Nephron (organoid): ENCODE data around the gene HOXD9.

ENCODE experiments used
- H3K27ac Mint-ChIP-seq, 3 experiments: 2 replicates each; pipeline ENCODE4 v1.8.0; 2020; ENCODE audit warnings: mixed read lengths in 3 of 3, mild to moderate bottlenecking in 2 of 3, moderate library complexity in 1 of 3
- H3K27me3 Mint-ChIP-seq: 2 replicates; pipeline ENCODE4 v1.8.0; 2021; ENCODE audit warnings: low read depth, mild to moderate bottlenecking, moderate library complexity, mixed read lengths
- H3K36me3 Mint-ChIP-seq: 2 replicates; pipeline ENCODE4 v1.8.0; 2020; ENCODE audit warnings: low read depth, mixed read lengths
- H3K4me1 Mint-ChIP-seq: 2 replicates; pipeline ENCODE4 v1.8.0; 2020; ENCODE audit warnings: mixed read lengths
- H3K4me3 Mint-ChIP-seq, 3 experiments: 2 replicates each; pipeline ENCODE4 v1.8.0; 2020; ENCODE audit warnings: mild to moderate bottlenecking in 3 of 3, mixed read lengths in 3 of 3, moderate library complexity in 2 of 3
- H3K9me3 Mint-ChIP-seq: 2 replicates; pipeline ENCODE4 v1.8.0; 2020; ENCODE audit warnings: mixed read lengths
- TF ChIP-seq, protein P1 (sequence below), 3 experiments: fragments of 200-600 bp; sonication (generic); IDR thresholded peaks; one replicate each; pipeline ENCODE4 v1.5.0; 2021; ENCODE audit warnings: antibody characterized with exemption in 3 of 3; ENCODE audit not compliant: unreplicated experiment in 3 of 3

HOXD9 gene

GRCh38 chr2:176132205-176133171, 10.0 kb downstream of the HOXD9 start:
- Mint-ChIP-seq H3K4me1 (peaks cover 53% of the 10 kb centered on the region), H3K9me3 (no peaks in the 10 kb centered on the region), H3K27me3 (peaks cover 17% of the 10 kb centered on the region), H3K4me3 (peak overlapping the region; percentile 89 to 97 (median 97)), H3K27ac (peak overlapping the region; percentile 99 to 100 (median 99)), H3K36me3 (peaks cover 17% of the 10 kb centered on the region)
- TF ChIP-seq, protein P1, sequence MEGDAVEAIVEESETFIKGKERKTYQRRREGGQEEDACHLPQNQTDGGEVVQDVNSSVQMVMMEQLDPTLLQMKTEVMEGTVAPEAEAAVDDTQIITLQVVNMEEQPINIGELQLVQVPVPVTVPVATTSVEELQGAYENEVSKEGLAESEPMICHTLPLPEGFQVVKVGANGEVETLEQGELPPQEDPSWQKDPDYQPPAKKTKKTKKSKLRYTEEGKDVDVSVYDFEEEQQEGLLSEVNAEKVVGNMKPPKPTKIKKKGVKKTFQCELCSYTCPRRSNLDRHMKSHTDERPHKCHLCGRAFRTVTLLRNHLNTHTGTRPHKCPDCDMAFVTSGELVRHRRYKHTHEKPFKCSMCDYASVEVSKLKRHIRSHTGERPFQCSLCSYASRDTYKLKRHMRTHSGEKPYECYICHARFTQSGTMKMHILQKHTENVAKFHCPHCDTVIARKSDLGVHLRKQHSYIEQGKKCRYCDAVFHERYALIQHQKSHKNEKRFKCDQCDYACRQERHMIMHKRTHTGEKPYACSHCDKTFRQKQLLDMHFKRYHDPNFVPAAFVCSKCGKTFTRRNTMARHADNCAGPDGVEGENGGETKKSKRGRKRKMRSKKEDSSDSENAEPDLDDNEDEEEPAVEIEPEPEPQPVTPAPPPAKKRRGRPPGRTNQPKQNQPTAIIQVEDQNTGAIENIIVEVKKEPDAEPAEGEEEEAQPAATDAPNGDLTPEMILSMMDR (IDR thresholded peaks at IDR 0.05; ENCODE audit: unreplicated experiment in 3 of 3): no peak

- peak overlapping the region; percentile 89 to 97 (median 97) for H3K4me3 Mint-ChIP-seq
- peaks cover 46% of the 10 kb centered on the region for H3K4me1 Mint-ChIP-seq
- TF ChIP-seq, protein P1 (IDR thresholded peaks at IDR 0.05; ENCODE audit: unreplicated experiment in 3 of 3): no peak
- H3K9me3 Mint-ChIP-seq: no peaks in the 10 kb centered on the region
- peak overlapping the region; percentile 99 to 100 (median 99) for H3K27ac Mint-ChIP-seq
- H3K36me3 Mint-ChIP-seq: peaks cover 26% of the 10 kb centered on the region
- H3K27me3 Mint-ChIP-seq: peaks cover 11% of the 10 kb centered on the region
These were observed 10.9 kb downstream of the HOXD9 start for GRCh38 chr2:176133389-176133788.

DNA sequence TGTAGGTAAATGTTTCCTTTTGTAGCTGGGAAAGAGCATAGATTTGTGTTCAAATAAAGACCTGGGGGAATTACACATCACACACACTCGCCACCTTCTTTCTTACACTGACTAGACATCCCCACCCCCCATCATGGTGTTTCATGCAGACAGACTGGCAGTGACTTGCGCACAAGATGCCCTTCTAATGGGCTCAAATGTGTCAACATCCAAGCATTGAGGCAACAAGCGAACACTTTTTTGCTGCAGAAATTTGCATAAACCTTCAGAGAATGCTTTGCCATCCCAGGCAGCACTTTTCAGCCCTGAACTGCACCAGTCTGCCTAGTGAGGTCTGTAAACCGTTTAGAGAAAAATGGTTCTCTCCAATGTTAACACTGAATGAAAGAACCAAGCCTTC, 11.5 kb downstream of the HOXD9 start:
- Mint-ChIP-seq H3K36me3 (peaks cover 33% of the 10 kb centered on the region), H3K27ac (peak overlapping the region; percentile 99 to 100 (median 99)), H3K4me1 (peaks cover 42% of the 10 kb centered on the region), H3K9me3 (no peaks in the 10 kb centered on the region), H3K27me3 (peaks cover 8% of the 10 kb centered on the region), H3K4me3 (peak overlapping the region; percentile 89 to 97 (median 97))
- TF ChIP-seq, protein P1 (IDR thresholded peaks at IDR 0.05; ENCODE audit: unreplicated experiment in 3 of 3): no peak

- H3K27ac Mint-ChIP-seq: peak overlapping the region; percentile 99 to 100 (median 99)
- H3K27me3 Mint-ChIP-seq: peaks cover 8% of the 10 kb centered on the region
- TF ChIP-seq, protein P1 (IDR thresholded peaks at IDR 0.05; ENCODE audit: unreplicated experiment in 3 of 3): no peak
- peak overlapping the region; percentile 89 to 97 (median 97) for H3K4me3 Mint-ChIP-seq
- no peaks in the 10 kb centered on the region for H3K9me3 Mint-ChIP-seq
- H3K36me3 Mint-ChIP-seq: peaks cover 37% of the 10 kb centered on the region
- peaks cover 44% of the 10 kb centered on the region for H3K4me1 Mint-ChIP-seq
These were observed 12.5 kb downstream of the HOXD9 start for GRCh38 chr2:176135035-176135440.

DNA sequence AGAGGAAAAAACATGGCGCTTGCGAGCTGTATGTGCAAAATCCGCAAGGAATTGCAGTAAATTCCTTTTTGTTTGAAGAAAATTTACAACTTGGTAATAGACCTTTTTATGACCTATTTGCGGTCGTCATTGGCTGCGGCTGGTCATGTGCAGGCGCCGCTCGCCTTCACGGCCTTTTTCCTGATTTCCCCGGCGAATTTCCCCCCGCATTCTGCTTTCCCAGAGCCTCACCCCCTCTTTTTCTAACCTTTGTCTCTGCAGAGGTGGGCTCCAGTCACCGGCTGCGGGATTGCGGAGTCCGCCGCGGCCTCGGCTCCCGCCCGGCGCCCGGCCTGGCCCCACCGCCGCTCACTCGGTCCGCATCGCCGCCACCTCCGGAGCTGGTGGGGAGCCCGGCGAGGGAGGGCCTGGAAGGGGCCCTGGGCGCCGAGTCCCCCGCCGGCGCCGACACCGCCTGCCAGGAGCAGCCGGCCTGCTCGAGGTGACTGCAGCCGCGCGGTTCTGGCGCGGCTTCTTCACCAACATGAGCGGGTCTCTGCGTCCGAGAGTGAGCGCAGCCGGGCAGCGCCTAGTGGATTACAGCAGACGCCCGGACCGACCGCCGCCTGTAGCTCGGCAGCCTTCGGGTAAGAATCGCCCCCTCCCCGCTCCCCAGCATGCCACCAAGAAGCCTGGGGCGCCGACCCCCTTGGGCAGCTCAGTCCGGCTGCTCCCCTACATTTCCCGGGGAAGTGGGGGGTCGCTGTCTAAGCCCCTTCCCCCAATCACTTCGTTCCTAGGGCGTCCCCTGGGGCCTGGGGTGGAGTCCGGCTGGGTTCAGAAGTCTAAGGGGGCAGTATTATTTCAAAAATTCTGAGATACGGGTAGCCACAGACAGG, 14.1 kb downstream of the HOXD9 start:
- Mint-ChIP-seq H3K36me3 (peaks cover 31% of the 10 kb centered on the region), H3K4me1 (peaks cover 52% of the 10 kb centered on the region), H3K27me3 (peaks cover 3% of the 10 kb centered on the region), H3K9me3 (no peaks in the 10 kb centered on the region), H3K27ac (peak overlapping the region; percentile 99 to 100 (median 99)), H3K4me3 (peak overlapping the region; percentile 89 to 97 (median 97))
- TF ChIP-seq, protein P1 (IDR thresholded peaks at IDR 0.05; ENCODE audit: unreplicated experiment in 3 of 3): no peak
